GM12872 (cell line): ENCODE measurements around the gene CADPS.

Experiments
- TF ChIP-seq, protein P1 (sequence below): IDR thresholded peaks from 3 replicates; pipeline ENCODE4 v1.5.1; 2011; ENCODE audit warnings: low read depth, mild to moderate bottlenecking, low read length, moderate library complexity; ENCODE audit not compliant: insufficient read depth

Gene CADPS

DNA sequence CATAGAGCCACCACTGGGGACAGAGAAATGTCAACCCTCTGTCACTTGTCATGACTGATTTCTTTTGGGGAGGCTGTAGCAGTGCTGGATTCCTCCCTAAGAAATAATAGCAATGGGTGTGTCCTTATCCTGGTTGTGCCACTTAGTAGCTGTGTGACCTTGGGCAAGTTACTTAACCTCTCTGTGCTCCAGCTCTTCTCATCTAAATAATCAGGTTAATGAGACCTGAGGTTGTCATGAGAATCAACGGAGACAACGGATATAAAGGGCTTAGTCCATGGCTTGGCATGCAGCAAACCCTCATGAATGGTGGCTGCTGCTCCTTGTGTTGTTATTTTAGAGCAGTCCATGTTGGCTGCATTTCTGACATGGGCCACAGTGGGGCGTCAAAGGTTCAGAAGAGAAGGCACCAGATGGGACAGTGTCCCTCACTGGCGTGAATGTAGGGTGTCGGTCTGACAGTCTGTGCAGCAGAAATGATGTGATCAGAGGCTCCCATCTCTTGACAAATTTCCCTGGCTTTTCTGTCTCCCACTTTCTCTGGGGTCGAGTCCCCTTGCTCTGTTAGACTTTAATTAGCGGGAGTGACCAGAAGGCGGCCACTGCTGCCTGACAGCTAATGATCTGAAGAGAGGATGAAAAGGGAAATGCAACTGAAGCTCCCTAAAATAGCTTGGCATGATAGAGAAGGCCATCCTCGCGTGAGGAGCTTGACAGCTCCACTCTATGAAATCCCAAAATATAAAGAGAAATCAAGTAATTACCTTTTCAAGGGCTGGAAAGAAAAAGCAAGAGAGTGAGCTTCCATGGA is 209.4 kb downstream of the CADPS start:
- TF ChIP-seq, protein P1, sequence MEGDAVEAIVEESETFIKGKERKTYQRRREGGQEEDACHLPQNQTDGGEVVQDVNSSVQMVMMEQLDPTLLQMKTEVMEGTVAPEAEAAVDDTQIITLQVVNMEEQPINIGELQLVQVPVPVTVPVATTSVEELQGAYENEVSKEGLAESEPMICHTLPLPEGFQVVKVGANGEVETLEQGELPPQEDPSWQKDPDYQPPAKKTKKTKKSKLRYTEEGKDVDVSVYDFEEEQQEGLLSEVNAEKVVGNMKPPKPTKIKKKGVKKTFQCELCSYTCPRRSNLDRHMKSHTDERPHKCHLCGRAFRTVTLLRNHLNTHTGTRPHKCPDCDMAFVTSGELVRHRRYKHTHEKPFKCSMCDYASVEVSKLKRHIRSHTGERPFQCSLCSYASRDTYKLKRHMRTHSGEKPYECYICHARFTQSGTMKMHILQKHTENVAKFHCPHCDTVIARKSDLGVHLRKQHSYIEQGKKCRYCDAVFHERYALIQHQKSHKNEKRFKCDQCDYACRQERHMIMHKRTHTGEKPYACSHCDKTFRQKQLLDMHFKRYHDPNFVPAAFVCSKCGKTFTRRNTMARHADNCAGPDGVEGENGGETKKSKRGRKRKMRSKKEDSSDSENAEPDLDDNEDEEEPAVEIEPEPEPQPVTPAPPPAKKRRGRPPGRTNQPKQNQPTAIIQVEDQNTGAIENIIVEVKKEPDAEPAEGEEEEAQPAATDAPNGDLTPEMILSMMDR: peak; percentile 88

DNA sequence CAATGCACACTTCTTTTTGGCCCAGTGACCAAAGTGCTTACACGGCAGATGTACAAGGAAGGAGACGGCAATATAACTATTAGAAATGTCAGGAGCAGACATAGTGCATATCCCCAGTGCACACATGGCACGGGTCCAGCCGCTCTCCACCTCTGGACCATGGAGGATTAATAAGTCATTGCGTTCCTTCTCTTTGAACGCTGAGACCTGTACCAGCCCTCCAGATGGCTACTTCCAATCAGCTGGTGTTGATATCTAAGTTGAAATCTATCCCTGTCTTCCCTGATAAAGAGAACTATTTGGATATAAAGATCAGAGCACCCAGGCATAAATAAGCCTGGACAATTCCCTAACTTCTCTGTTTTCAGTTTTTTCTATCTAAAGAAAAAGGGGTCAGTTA is 212.5 kb downstream of the CADPS start:
- TF ChIP-seq, protein P1: no peak

DNA sequence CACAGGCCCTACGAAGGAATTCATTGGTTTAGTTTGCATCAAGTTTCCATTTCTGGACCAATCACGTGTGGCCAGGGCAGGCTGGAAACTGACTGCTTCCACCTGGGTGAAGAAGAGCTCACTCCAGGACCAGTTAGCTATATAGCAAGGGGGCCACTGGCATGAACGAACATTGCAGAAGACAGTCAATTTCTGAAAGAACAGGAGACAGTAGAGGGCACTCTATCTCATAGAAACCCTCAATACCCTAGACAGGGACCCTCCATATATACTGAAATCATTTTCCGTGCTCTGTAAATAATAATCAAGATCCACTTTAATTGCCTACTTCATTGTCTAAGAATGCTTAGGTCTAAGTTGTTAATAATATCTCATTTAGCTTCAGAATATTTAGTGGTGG is 215.6 kb downstream of the CADPS start:
- TF ChIP-seq, protein P1: 0 out of 3 replicates have a peak, but pooled peaks have one; percentile 8

DNA sequence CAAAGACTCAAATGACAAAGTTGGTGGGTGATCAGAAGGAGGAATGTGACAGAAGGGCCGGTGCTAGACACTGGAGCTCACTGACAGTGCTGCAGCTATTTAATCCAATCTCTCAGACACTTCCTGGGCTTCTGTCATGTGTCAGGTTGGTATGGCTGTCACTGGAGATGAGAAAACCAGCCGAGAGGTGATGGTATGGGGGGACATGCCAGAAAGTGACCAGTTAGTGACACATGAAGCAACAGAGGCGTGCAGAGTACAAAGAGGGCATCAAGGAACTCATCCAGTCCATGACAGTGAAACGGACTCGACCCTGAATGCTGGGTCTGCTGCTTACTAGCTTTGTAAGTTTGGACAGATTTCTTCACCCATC is 219.5 kb downstream of the CADPS start:
- TF ChIP-seq, protein P1: no peak

DNA sequence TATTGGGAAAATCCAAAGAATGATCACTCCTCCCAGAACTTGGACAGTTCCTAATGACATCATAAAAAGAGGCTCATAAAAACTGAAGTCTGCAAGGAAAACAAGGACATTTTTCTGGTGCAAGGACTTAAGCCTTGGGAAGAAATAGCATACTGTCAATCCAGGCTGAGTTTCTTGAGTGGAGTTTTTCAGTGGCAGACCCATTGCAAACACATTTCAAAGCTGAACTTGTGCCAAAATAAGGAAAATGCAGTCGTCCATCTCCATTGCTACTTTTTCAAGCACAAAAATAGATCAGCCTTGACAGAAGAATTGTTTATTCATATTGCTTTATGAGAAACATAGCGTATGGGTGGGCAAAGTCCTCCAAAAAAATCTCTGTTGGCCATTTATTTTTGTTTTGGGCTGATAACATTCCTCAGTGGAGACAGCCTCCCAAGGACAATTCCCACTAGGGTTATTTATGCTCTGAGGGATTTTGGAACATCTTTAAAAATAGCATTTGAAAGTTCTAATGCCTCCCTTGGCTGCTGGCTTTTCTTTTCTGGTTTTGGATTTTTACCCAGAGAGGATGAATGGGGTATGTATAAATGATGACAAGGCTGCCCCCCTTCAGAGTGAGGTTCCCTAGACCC is 220.0 kb downstream of the CADPS start:
- TF ChIP-seq, protein P1: no peak

DNA sequence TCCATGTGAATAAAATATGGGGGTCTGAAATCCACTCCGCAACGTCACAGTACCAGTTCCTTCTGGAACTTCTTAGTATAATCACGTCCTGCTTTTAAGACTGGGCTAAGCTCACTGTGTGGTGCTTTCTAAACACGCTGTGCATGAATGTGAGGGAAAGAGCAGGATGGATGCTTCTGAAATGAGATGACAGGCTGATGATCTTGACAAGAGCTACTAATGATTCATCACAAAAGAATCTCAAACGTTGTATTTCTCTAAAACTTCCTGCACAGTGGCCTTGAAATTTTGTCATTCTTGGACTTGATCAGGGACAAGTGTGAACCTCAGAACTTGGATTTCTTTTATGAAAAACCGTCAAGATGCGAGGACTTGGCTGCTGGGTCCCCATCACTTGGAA is 221.4 kb downstream of the CADPS start:
- TF ChIP-seq, protein P1: no peak

DNA sequence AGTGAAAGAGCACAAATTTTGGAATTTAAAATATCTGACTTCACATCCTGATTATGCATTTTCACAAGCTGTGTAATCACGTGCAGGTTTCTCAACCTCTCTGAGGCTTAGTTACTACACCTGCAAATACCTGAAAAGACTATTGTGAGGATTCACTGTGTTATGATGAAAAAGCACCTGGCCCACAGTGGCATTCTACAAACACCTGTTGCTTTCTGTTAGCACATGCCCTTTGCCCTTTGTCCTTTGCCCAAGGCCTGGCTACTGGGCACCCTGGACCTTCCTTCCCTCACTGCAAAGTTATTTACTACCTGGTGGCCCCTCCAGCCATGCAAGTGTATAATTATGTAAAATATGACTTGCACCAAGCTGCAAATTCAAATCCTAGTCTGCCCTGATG is 227.5 kb downstream of the CADPS start:
- TF ChIP-seq, protein P1: no peak
